PC-9 (cell line): ENCODE data around the gene LIMD2. TPM values are rescaled to one million over a fixed set of nuclear protein-coding genes. Genes with fewer than 3 reads are reported as not detected.
A peak's percentile ranks its signal among the peaks of the same experiment; 100 is the strongest.

Experiments used
- BruUV-seq: library from RNA; stranded (reverse); fragments of 400-500 nt; replicated peaks from 2 replicates; lab custom pipeline; 2021; lab: Mats Ljungman, UMichigan
- CTCF ChIA-PET: fragments of 300-600 bp; sonication (Branson Sonifier 250); formaldehyde crosslinking; loops from one replicate; lab custom pipeline; 2022; ENCODE audit warnings: antibody characterized with exemption; lab: Charles Lee
- POLR2A ChIA-PET: fragments of 300-600 bp; sonication (Branson Sonifier 250); formaldehyde crosslinking; loops from one replicate; lab custom pipeline; 2022; ENCODE audit warnings: antibody characterized with exemption; ENCODE audit not compliant: unreplicated experiment; lab: Charles Lee
- DNase-seq, 2 experiments: peaks; one replicate each; pipeline versions ENCODE4 v3.0.0 to v3.0.0-alpha.2; 2015 to 2022; ENCODE audit warnings: mixed read lengths in 1 of 2
- H2AFZ ChIP-seq: fragments of 200-600 bp; sonication (generic); 2 replicates; pipeline ENCODE4 v1.8.1; 2017; ENCODE audit warnings: antibody characterized with exemption
- H3F3A ChIP-seq: fragments of 200-600 bp; sonication (generic); 2 replicates; pipeline ENCODE4 v1.8.1; 2017; ENCODE audit warnings: antibody characterized with exemption, mild to moderate bottlenecking, low read depth; ENCODE audit not compliant: insufficient read depth
- H3K27ac ChIP-seq: fragments of 200-600 bp; sonication (generic); 2 replicates; pipeline ENCODE4 v1.6.1; 2016; ENCODE audit warnings: mixed run types
- H3K27me3 ChIP-seq: fragments of 200-600 bp; sonication (generic); 2 replicates; pipeline ENCODE4 v1.6.1; 2016; ENCODE audit warnings: low read depth, mixed run types; ENCODE audit not compliant: insufficient read depth
- H3K36me3 ChIP-seq: fragments of 200-600 bp; sonication (generic); 2 replicates; pipeline ENCODE4 v1.6.1; 2016; ENCODE audit warnings: low read depth, mixed run types
- H3K4me1 ChIP-seq: fragments of 200-600 bp; sonication (generic); replicated peaks from 2 replicates; pipeline ENCODE4 v1.6.1; 2016; ENCODE audit warnings: mixed run types; ENCODE audit not compliant: insufficient read depth
- H3K4me2 ChIP-seq: fragments of 200-600 bp; sonication (generic); 2 replicates; pipeline ENCODE4 v1.6.1; 2017; ENCODE audit warnings: mixed run types
- H3K4me3 ChIP-seq: fragments of 200-600 bp; sonication (generic); 2 replicates; pipeline ENCODE4 v1.6.1; 2016; ENCODE audit warnings: mixed run types
- H3K79me2 ChIP-seq: fragments of 200-600 bp; sonication (generic); 2 replicates; pipeline ENCODE4 v1.6.1; 2017; ENCODE audit warnings: low read depth, mixed run types
- H3K9me2 ChIP-seq: fragments of 200-600 bp; sonication (generic); 2 replicates; pipeline ENCODE4 v1.8.1; 2017; ENCODE audit warnings: mild to moderate bottlenecking; ENCODE audit not compliant: insufficient read depth
- H3K9me3 ChIP-seq: fragments of 200-600 bp; sonication (generic); 2 replicates; pipeline ENCODE4 v1.8.1; 2016; ENCODE audit warnings: low read depth; ENCODE audit not compliant: insufficient read depth
- H4K20me1 ChIP-seq: fragments of 200-600 bp; sonication (generic); 2 replicates; pipeline ENCODE4 v1.8.1; 2017; ENCODE audit not compliant: insufficient read depth
- CTCF ChIP-seq: fragments of 200-600 bp; sonication (generic); conservative IDR thresholded peaks from 2 replicates; pipeline ENCODE4 v1.6.1; 2017; ENCODE audit warnings: mixed run types, antibody characterized with exemption, mild to moderate bottlenecking, moderate library complexity
- EZH2 ChIP-seq: fragments of 200-600 bp; sonication (generic); IDR thresholded peaks from 2 replicates; pipeline ENCODE4 v1.8.0; 2017; ENCODE audit warnings: antibody characterized with exemption, low read depth
- intact Hi-C: fragments of 100-400 bp; cut with micrococcal nuclease; formaldehyde crosslinking; loops from one replicate; pipeline ENCODE4 v1.10.0; 2022; ENCODE audit not compliant: unreplicated experiment
- total RNA-seq: library from RNA; stranded (reverse); gene quantifications from 2 replicates; pipeline ENCODE4 v1.2.3, GENCODE V29; 2021

Gene LIMD2
- total RNA-seq, 1 experiment from 2014 or later: 1.6 TPM

- BruUV-seq: no TSS peak
- Histone ChIP-seq H3K9me2 (no peaks in the 10 kb centered on the region), H3K4me3 (no peak overlapping the region), H3K36me3 (no peaks in the 10 kb centered on the region), H3K27ac (no peak overlapping the region), H3K9me3 (no peaks in the 10 kb centered on the region), H4K20me1 (no peaks in the 10 kb centered on the region), H2AFZ (no peak overlapping the region), H3K79me2 (no peaks in the 10 kb centered on the region), H3K27me3 (no peaks in the 10 kb centered on the region), H3K4me1 (no peaks in the 10 kb centered on the region), H3K4me2 (no peak overlapping the region), H3F3A (peaks cover 15% of the 10 kb centered on the region)
- intact Hi-C loops: no loop called here
- CTCF ChIA-PET: no interaction called here
- DNase-seq: no peak
- no peak for TF ChIP-seq EZH2
- POLR2A ChIA-PET: no interaction called here
Observed at GRCh38 chr17:63703029-63703428, 3.1 kb upstream of the LIMD2 start.

- Histone ChIP-seq H3K9me3 (no peaks in the 10 kb centered on the region), H3K27ac (no peak overlapping the region), H4K20me1 (no peaks in the 10 kb centered on the region), H3K79me2 (no peaks in the 10 kb centered on the region), H2AFZ (no peak overlapping the region), H3K36me3 (no peaks in the 10 kb centered on the region), H3F3A (peaks cover 15% of the 10 kb centered on the region), H3K4me1 (no peaks in the 10 kb centered on the region), H3K4me2 (no peak overlapping the region), H3K4me3 (no peak overlapping the region), H3K9me2 (no peaks in the 10 kb centered on the region), H3K27me3 (no peaks in the 10 kb centered on the region)
- intact Hi-C loops: no loop called here
- DNase-seq: no peak
- no peak for TF ChIP-seq CTCF
- no peak for TF ChIP-seq EZH2
- no TSS peak for BruUV-seq
- CTCF ChIA-PET: no interaction called here
- POLR2A ChIA-PET: no interaction called here
Observed at GRCh38 chr17:63702721-63703015, 2.7 kb upstream of the LIMD2 start.

- no peaks in the 10 kb centered on the region for H3K79me2 ChIP-seq
- H2AFZ ChIP-seq: no peak overlapping the region
- H3K27ac ChIP-seq: no peak overlapping the region
- DNase-seq: no peak
- ChIA-PET POLR2A (no interaction called here), CTCF (no interaction called here)
- no peak overlapping the region; the same call in 1 of the 2 replicates for H3K4me3 ChIP-seq
- no peaks in the 10 kb centered on the region for H3K36me3 ChIP-seq
- BruUV-seq: no TSS peak
- H3F3A ChIP-seq: peaks cover 15% of the 10 kb centered on the region
- H3K27me3 ChIP-seq: no peaks in the 10 kb centered on the region
- H3K9me2 ChIP-seq: no peaks in the 10 kb centered on the region
- H3K9me3 ChIP-seq: no peaks in the 10 kb centered on the region
- no peaks in the 10 kb centered on the region for H4K20me1 ChIP-seq
- no peak for TF ChIP-seq EZH2
- no peak for TF ChIP-seq CTCF
- no peaks in the 10 kb centered on the region for H3K4me1 ChIP-seq
- H3K4me2 ChIP-seq: peak overlapping the region; percentile 40; the same call in 1 of the 2 replicates
- intact Hi-C loops: no loop called here
Observed at GRCh38 chr17:63701868-63702720, 2.2 kb upstream of the LIMD2 start.

GRCh38 chr17:63701456-63701820 is 1.5 kb upstream of the LIMD2 start:
- Histone ChIP-seq H3K36me3 (no peaks in the 10 kb centered on the region), H3K27me3 (no peaks in the 10 kb centered on the region), H3K4me1 (no peaks in the 10 kb centered on the region), H3K9me2 (no peaks in the 10 kb centered on the region), H3F3A (peaks cover 15% of the 10 kb centered on the region), H3K27ac (no peak overlapping the region), H3K79me2 (no peaks in the 10 kb centered on the region), H4K20me1 (no peaks in the 10 kb centered on the region), H3K4me2 (no peak overlapping the region), H2AFZ (no peak overlapping the region), H3K9me3 (no peaks in the 10 kb centered on the region), H3K4me3 (no peak overlapping the region)
- ChIA-PET CTCF (no interaction called here), POLR2A (no interaction called here)
- TF ChIP-seq CTCF: no peak
- no peak for TF ChIP-seq EZH2
- DNase-seq: no peak
- BruUV-seq: no TSS peak
- intact Hi-C loops: no loop called here
